Pons (tissue), 1 donor: ENCODE results near the gene ADD3.

ENCODE experiments used
- DNase-seq: peaks from one replicate; pipeline ENCODE4 v3.0.0-alpha.2; 2016; ENCODE audit warnings: low spot score

The ADD3 gene

DNA sequence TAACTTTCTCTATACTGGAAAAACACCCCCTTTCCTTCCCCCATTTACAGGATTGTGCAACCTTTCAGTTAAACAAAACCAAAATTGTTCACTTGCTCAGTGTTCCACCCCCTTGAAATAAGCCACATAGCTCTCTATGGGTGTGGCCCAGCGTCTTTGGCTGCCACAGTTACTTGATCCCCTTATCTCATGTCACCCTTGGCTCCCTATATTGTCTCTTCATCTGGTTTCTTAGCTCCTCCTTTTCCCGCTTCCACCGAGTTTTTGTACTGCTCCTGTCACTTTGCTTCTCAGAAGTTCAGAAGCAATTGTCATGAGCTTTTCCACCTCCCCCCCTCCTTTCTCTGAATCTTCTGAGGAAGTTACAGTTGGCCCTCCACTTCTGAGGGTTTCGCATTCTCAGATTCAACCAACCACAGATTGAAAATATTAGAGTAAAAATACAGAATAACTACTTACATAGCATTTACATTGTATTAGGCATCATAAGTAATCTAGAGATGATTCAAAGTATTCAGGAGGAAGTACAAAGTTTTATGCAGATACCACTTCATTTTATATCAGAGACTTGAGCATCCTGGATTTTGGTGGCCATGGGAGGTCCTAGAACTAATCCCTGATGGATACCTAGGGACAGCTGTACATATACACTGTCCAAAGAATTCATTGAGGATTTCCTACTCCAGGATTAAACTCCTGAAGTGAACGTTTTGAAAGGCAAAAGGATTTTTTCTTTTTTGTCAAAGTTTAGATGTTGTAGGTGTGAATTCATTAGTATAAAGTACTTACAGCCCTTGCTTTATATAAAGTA is 60.4 kb downstream of the ADD3 start:
- DNase-seq: no peak

DNA sequence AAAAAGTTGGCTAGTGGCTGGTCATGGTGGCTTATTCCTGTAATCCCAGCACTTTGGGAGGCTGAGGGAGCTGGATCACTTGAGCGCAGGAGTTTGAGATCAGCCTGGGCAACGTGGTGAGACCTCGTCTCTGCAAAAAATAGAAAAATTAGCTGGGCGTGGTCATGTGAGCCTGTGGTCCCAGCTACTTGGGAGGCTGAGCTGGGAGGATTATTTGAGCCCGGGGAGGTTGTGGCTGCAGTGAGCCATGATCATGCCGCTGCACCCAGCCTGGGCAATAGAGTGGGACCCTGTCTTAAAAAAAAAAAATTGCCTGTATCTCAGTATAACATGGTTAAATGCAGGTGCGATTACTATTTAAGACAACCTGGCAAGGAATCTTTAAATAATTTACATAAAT is 61.0 kb downstream of the ADD3 start:
- no peak for DNase-seq

DNA sequence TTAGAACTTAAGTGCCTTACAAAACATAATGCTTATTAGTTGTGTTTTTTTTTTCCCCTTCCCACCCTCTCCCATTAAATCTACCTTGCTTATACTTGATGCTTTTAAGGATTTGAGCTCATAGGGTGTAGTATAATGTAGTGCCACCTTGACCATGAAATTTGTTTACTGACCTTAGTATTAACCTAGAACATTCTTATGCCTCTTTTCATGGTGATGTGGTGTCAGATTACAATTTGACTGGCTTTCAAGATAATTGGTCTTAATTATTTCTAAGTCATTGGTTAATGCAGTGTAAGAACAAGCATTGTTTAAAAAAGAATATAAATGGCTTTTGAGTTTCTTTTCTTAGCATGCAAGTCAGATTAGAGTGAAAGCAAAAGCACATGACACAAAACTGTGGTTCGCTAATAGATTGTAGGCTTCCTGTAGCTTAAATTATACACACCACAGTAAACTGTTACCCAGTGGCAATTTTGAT is 61.8 kb downstream of the ADD3 start:
- no peak for DNase-seq

DNA sequence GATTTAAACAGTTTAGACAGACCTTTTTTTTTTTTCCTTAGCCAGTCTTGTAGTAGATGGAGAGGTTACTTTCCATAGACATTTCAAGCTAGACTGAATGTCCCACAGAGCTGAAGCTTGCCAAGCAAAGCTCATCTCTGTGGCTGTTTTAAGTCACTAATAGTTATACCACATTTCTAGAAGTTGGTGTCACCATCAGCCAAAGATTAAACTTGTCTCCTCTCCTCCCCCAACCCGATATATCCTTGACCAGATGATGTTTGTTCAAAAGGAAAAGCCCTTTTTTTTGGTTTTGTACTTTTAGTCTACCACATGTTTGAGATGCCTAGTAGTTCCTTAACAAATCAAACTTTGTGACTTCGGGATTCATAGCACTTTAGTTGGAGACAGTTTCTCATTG is 66.1 kb downstream of the ADD3 start:
- DNase-seq: no peak

DNA sequence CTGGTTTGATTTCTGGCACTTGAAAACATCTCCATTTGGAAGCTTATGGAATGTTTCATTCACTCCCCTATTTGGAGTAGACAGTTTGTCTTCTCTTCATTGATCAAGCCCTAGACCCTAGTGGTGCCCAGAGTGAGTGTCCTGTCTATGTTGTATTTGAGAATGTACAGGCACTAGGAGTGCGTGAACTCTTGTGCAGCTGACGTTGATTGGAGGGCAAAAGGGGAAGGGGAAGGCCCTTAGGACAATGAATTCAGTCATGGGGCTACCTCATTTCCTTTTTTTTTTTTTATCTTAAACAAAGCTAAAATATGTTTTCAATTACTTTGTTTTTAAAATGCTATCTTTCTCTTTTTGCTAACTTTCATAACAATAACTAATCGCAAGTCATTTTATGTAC is 66.5 kb downstream of the ADD3 start:
- no peak for DNase-seq

- no peak for DNase-seq
These were observed 67.2 kb downstream of the ADD3 start for GRCh38 chr10:110074758-110075671.

DNA sequence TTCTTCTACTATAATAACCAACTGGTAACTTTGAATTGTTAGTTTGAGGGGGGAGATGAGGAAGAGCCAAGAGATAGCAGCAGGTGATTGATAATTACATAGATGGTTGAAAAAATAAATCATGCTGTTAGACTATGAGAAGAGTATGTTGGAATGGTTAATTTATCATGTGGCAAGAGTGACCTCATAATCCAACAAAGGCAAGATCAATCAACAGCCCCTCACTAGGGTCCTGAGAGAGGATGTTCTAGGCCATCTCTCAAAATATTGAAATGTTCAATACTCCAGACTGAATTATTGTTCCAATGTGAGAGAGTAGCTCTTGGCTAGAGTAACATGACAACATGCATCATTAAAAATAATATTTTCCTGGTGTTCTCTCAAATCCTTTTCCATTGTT is 67.9 kb downstream of the ADD3 start:
- no peak for DNase-seq

- peak; percentile 79 for DNase-seq
These were observed 69.0 kb downstream of the ADD3 start for GRCh38 chr10:110076559-110077318.

DNA sequence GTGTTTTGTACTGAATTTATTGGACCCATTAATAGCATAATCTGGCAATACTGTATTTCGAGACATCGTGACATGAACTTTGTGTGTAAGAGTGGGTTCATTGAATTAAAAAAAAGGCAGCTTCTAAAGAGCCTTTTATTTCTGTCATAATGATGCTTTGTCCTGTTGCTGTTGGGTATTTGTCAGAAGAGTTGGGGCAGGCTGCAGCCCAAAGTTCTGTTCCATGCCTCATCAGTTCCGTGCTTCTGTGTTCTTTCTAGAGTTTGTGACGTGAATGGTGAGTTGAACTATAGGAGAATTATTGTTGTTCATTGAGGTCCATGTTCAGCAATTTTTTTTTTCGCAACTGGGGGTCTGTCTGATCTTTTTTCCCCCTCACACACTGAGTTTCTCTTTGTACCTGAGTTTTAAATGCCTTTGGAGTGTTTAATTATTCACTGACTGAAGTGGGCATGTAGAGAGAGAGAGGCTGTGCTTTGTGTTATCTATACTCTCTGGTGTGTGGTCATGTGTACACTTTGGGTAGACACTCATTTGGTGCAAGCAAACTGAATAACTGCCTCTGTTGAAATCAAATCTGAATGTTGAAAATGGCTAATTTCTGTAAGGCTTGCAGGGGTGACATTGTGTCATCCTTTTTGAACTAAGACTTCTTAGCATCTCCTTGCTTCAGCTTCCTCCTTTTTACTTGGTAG is 69.8 kb downstream of the ADD3 start:
- peak; percentile 97 for DNase-seq

- DNase-seq: no peak
These were observed 70.5 kb downstream of the ADD3 start for GRCh38 chr10:110078317-110078716.

DNA sequence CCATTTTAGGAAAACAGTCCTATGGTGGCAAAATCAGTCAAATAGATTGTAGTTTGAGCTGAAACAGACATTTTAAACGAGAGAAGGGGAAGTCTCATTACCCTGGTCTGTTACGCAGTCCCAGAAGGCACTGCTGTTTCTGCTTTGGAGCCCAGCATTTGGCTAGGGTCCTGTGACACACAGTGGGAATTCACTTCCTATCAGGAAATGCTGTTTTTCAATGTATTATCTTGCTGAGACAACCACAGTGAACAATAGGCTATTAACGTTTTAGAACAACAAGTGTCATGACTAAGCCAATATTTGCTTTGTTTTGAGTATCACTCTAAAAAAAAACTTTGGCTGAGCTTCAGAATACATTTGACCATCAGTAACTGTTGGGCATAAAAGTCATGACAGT is 74.1 kb downstream of the ADD3 start:
- DNase-seq: peak; percentile 91

DNA sequence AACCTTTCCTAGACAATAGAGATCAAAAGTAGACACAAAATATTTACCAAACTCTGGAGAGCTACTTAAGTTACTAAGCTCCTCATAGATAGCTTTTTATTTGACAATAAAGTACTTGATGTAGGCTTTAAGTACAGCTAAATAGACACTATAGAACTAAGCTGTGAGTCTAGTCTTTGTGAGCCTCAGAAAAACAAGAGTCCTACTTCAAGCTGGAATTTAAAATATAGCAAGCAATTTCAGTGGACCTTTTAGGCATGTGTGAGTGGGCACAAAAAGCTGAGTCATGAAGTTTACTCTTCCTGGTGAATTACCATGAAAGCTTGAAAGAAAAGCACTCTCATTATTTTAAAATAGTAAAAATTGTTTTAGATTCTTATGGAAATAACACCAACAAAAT is 76.1 kb downstream of the ADD3 start:
- DNase-seq: peak; percentile 48

GRCh38 chr10:110087682-110088081 is 79.9 kb downstream of the ADD3 start:
- peak; percentile 48 for DNase-seq

DNA sequence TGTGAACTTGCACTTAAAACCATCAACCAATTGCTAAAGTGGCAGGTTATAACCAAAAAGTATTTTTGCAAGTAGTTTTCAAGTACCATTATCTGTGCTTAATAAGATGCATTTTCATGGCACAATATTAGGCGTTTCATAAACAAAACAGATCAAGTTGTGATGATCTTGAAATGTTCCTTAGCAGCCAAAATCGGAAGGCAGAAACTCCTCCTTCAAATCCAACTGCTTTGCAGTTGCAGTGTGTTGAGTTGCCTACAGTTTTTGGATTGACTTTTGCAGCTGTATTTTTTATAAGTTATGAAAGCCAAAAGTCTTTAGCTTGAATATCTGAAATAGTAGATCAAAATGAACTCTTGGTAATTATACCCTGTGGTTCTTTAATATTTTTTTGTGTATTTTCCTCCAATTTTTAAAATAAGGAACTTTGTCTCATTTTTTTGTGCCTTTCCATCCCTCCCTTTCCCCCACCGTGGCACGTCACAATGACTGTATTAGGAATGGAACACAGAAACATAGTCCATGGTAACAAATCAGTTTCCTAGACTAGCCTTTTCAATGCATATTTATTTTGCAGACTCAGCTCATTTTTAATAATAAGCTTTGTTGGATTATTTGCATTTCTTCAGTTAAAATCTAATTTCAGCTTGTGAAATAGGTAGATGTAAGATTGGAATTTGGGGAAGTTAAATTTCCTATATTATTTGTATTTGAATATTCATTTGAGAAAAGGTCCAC is 80.8 kb downstream of the ADD3 start:
- DNase-seq: no peak

- no peak for DNase-seq
These were observed 84.0 kb downstream of the ADD3 start for GRCh38 chr10:110091830-110092229.

DNA sequence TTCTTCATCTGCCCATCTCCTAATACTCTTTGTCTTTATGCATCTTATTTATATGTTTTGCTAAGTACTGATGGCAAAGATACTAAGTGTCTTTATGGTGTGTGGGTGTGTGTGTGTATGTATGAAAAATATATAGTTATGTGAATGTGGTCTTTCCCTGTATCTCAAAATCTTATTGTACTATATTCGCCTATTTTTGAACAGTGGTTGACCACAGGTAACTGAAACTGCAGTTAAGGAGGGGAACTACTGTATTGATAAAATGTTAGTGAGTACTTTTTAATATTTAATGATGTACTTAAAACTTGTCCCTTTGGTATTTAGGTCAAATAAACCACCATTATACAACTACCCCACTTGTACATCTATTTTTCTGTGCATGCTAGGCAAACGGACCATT is 85.9 kb downstream of the ADD3 start:
- DNase-seq: no peak

- no peak for DNase-seq
These were observed 87.0 kb downstream of the ADD3 start for GRCh38 chr10:110094786-110095185.

GRCh38 chr10:110101464-110102144 is 93.8 kb downstream of the ADD3 start:
- DNase-seq: no peak

GRCh38 chr10:110103921-110104461 is 96.2 kb downstream of the ADD3 start:
- DNase-seq: no peak

- DNase-seq: no peak
These were observed 98.1 kb downstream of the ADD3 start for GRCh38 chr10:110105873-110106272.
